GM13977 (cell line): Measurements from ENCODE around the gene ZEB2.

ENCODE experiments used
- DNase-seq: peaks from one replicate; pipeline ENCODE4 v3.0.0; 2012; ENCODE audit warnings: low spot score
- CTCF ChIP-seq: IDR thresholded peaks from 2 replicates; pipeline ENCODE4 v1.5.1; 2012; ENCODE audit warnings: mild to moderate bottlenecking, control low read depth; ENCODE audit not compliant: insufficient read depth; ENCODE audit errors: extremely low read depth, missing control alignments
- in situ Hi-C: fragments of 300-500 bp; cut with MboI; formaldehyde crosslinking; loops from one replicate; pipeline ENCODE4 v1.12.0; 2022; ENCODE audit warnings: low sequenced_read_pairs, low pct_unique_long_range_greater_than_20kb, mixed read lengths, inconsistent platforms; ENCODE audit not compliant: unreplicated experiment

The ZEB2 gene

GRCh38 chr2:144481109-144481508 is 38.8 kb downstream of the ZEB2 start:
- no peak for TF ChIP-seq CTCF
- no peak for DNase-seq
- in situ Hi-C loops = no loop called here

GRCh38 chr2:144480285-144480684 is 39.6 kb downstream of the ZEB2 start:
- in situ Hi-C loops = no loop called here
- TF ChIP-seq CTCF = no peak
- no peak for DNase-seq

GRCh38 chr2:144479659-144480058 is 40.3 kb downstream of the ZEB2 start:
- no peak for TF ChIP-seq CTCF
- DNase-seq = no peak
- in situ Hi-C loops = no loop called here

- DNase-seq = no peak
- in situ Hi-C loops = no loop called here
- TF ChIP-seq CTCF = no peak
Measured at GRCh38 chr2:144479138-144479537, 40.8 kb downstream of the ZEB2 start.

GRCh38 chr2:144477957-144478311 is 42.0 kb downstream of the ZEB2 start:
- no peak for TF ChIP-seq CTCF
- DNase-seq = no peak
- in situ Hi-C loops = no loop called here

GRCh38 chr2:144477281-144477956 is 42.5 kb downstream of the ZEB2 start:
- no peak for TF ChIP-seq CTCF
- in situ Hi-C loops = no loop called here
- DNase-seq = no peak
